Activated CD4-positive, alpha-beta T cell treated with anti-CD3 and anti-CD28 coated beads for 4 hours (primary cell): ENCODE results near the gene VPS45.
"Not testable (repeated sequence)": the region's sequence is repeated elsewhere in the genome, so short reads cannot be mapped to it uniquely, and the experiment has no call there.

Experiments
- DNase-seq, 2 donors: peaks; one replicate each; pipeline ENCODE4 v3.0.0-alpha.2; 2020

The VPS45 gene

GRCh38 chr1:150161747-150162581 lies 94.4 kb downstream of the VPS45 start:
- no peak for DNase-seq

- DNase-seq: no peak
Measured at GRCh38 chr1:150162582-150162861, 94.9 kb downstream of the VPS45 start.

GRCh38 chr1:150162862-150163706 lies 95.5 kb downstream of the VPS45 start:
- no peak for DNase-seq

- no peak for DNase-seq
Measured at GRCh38 chr1:150164224-150164623, 96.6 kb downstream of the VPS45 start.

GRCh38 chr1:150164779-150165178 lies 97.2 kb downstream of the VPS45 start:
- no peak for DNase-seq

GRCh38 chr1:150165622-150166612 lies 98.3 kb downstream of the VPS45 start:
- DNase-seq: peak in 1 of 2 donors; percentile 60

GRCh38 chr1:150168960-150169601 lies 101.5 kb downstream of the VPS45 start:
- peak; percentile 46 for DNase-seq

- DNase-seq: no peak
Measured at GRCh38 chr1:150171801-150172200, 104.2 kb downstream of the VPS45 start.

GRCh38 chr1:150173141-150173585 lies 105.6 kb downstream of the VPS45 start:
- DNase-seq: no peak

- DNase-seq: no peak
Measured at GRCh38 chr1:150176593-150176992, 109.0 kb downstream of the VPS45 start.

GRCh38 chr1:150178548-150178947 lies 111.0 kb downstream of the VPS45 start:
- no peak for DNase-seq

GRCh38 chr1:150179867-150180266 lies 112.3 kb downstream of the VPS45 start:
- DNase-seq: no peak

- no peak for DNase-seq
Measured at GRCh38 chr1:150180474-150180873, 112.9 kb downstream of the VPS45 start.

- no peak for DNase-seq
Measured at GRCh38 chr1:150182247-150182646, 114.7 kb downstream of the VPS45 start.

GRCh38 chr1:150183061-150183460 lies 115.5 kb downstream of the VPS45 start:
- no peak for DNase-seq

- no peak for DNase-seq
Measured at GRCh38 chr1:150185481-150185880, 117.9 kb downstream of the VPS45 start.

GRCh38 chr1:150186438-150186788 lies 118.8 kb downstream of the VPS45 start:
- DNase-seq: not testable (repeated sequence)

GRCh38 chr1:150186789-150187559 lies 119.4 kb downstream of the VPS45 start:
- DNase-seq: peak in 1 of 2 donors; percentile 21

- DNase-seq: peak in 1 of 2 donors; percentile 4
Measured at GRCh38 chr1:150187560-150187931, 120.0 kb downstream of the VPS45 start.

GRCh38 chr1:150192012-150192411 lies 124.4 kb downstream of the VPS45 start:
- no peak for DNase-seq

GRCh38 chr1:150194381-150195031 lies 126.9 kb downstream of the VPS45 start:
- no peak for DNase-seq
